ENCODE measurements around the gene CLEC3B. TPM values are rescaled to one million over a fixed set of nuclear protein-coding genes. Genes with fewer than 3 reads are reported as not detected.

CLEC3B gene
- total and polyA plus RNA-seq, 2 of the 8 experiments (the other 6 are each of a cell fraction or from before 2014, with no cell fraction given) = 0.32 TPM; not detected in 1

- TF ChIP-seq CHD7 (IDR thresholded peaks at IDR 0.05; ENCODE audit: insufficient replicate concordance, low read length) = no peak
- TF ChIP-seq USF2 (IDR thresholded peaks at IDR 0.05; ENCODE audit: low read length) = no peak
- TF ChIP-seq GABPA (IDR thresholded peaks at IDR 0.05; ENCODE audit: borderline replicate concordance, insufficient read depth, low read length) = no peak
- TF ChIP-seq EZH2 (IDR thresholded peaks at IDR 0.05; ENCODE audit: low read depth, low read length, severe bottlenecking) = no peak
- TF ChIP-seq SAP30 (IDR thresholded peaks at IDR 0.05; ENCODE audit: insufficient read depth, insufficient replicate concordance, low read length) = no peak
- TF ChIP-seq TEAD4 (IDR thresholded peaks at IDR 0.05; ENCODE audit: low read depth, low read length) = no peak
- TF ChIP-seq CHD2 (IDR thresholded peaks at IDR 0.05; ENCODE audit: low read length) = no peak
- TF ChIP-seq EGR1 (IDR thresholded peaks at IDR 0.05; ENCODE audit: borderline replicate concordance, low read depth, low read length) = no peak
- TF ChIP-seq KDM5A (IDR thresholded peaks at IDR 0.05; ENCODE audit: low read length) = no peak
- TF ChIP-seq POLR2A (IDR thresholded peaks at IDR 0.05; ENCODE audit: control extremely low read depth in 1 of 2, low read depth in 2 of 2, low read length in 2 of 2) = no peak
- TF ChIP-seq SP1 (IDR thresholded peaks at IDR 0.05; ENCODE audit: low read depth, low read length) = no peak
- no peak for TF ChIP-seq JUND (IDR thresholded peaks at IDR 0.05; ENCODE audit: low read length)
Observed at GRCh38 chr3:45000823-45001222, 25.3 kb upstream of the CLEC3B start (continued).
